Embryonic facial prominence (tissue), 1 donor: ENCODE measurements around the gene RIMBP2.
"Not testable (repeated sequence)": the region's sequence is repeated elsewhere in the genome, so short reads cannot be mapped to it uniquely, and the experiment has no call there.

Experiments
- DNase-seq: peaks from one replicate; pipeline ENCODE4 v3.0.0-alpha.2; 2016; ENCODE audit errors: extremely low spot score

RIMBP2 gene

GRCh38 chr12:130656411-130656810 lies 59.7 kb downstream of the RIMBP2 start:
- DNase-seq = no peak

- DNase-seq = no peak
These were observed 60.2 kb downstream of the RIMBP2 start for GRCh38 chr12:130655881-130656280.

- DNase-seq = no peak
These were observed 61.1 kb downstream of the RIMBP2 start for GRCh38 chr12:130655010-130655409.

GRCh38 chr12:130651188-130651959 lies 64.7 kb downstream of the RIMBP2 start:
- DNase-seq = no peak

- DNase-seq = no peak
These were observed 66.0 kb downstream of the RIMBP2 start for GRCh38 chr12:130650131-130650530.

- no peak for DNase-seq
These were observed 66.7 kb downstream of the RIMBP2 start for GRCh38 chr12:130649101-130650045.

GRCh38 chr12:130647814-130648213 lies 68.3 kb downstream of the RIMBP2 start:
- no peak for DNase-seq

GRCh38 chr12:130646716-130647370 lies 69.3 kb downstream of the RIMBP2 start:
- no peak for DNase-seq

GRCh38 chr12:130646191-130646590 lies 69.9 kb downstream of the RIMBP2 start:
- not testable (repeated sequence) for DNase-seq

GRCh38 chr12:130645751-130646150 lies 70.3 kb downstream of the RIMBP2 start:
- no peak for DNase-seq

GRCh38 chr12:130644566-130644965 lies 71.5 kb downstream of the RIMBP2 start:
- no peak for DNase-seq

- no peak for DNase-seq
These were observed 72.0 kb downstream of the RIMBP2 start for GRCh38 chr12:130644146-130644545.

GRCh38 chr12:130642856-130643255 lies 73.2 kb downstream of the RIMBP2 start:
- no peak for DNase-seq

GRCh38 chr12:130641533-130642184 lies 74.4 kb downstream of the RIMBP2 start:
- DNase-seq = no peak

- no peak for DNase-seq
These were observed 75.2 kb downstream of the RIMBP2 start for GRCh38 chr12:130640901-130641300.

- DNase-seq = no peak
These were observed 75.6 kb downstream of the RIMBP2 start for GRCh38 chr12:130640496-130640895.

- DNase-seq = no peak
These were observed 76.3 kb downstream of the RIMBP2 start for GRCh38 chr12:130639476-130640424.

- no peak for DNase-seq
These were observed 79.7 kb downstream of the RIMBP2 start for GRCh38 chr12:130636370-130636769.

GRCh38 chr12:130634866-130635265 lies 81.2 kb downstream of the RIMBP2 start:
- DNase-seq = no peak

GRCh38 chr12:130633771-130634170 lies 82.3 kb downstream of the RIMBP2 start:
- DNase-seq = no peak

GRCh38 chr12:130632642-130633041 lies 83.5 kb downstream of the RIMBP2 start:
- no peak for DNase-seq
